ENCODE results near the gene AUTS2.

AUTS2 gene

GRCh38 chr7:69949122-69949521 is 350.8 kb downstream of the AUTS2 start:
- TF ChIP-seq GATA2 (IDR thresholded peaks at IDR 0.05; ENCODE audit: low read depth, low read length) (no peak), GATA3 (IDR thresholded peaks at IDR 0.05; ENCODE audit: low read depth, low read length) (no peak)

- TF ChIP-seq GATA2 (IDR thresholded peaks at IDR 0.05; ENCODE audit: low read depth, low read length) (no peak), GATA3 (IDR thresholded peaks at IDR 0.05; ENCODE audit: low read depth, low read length) (no peak)
These were observed 353.2 kb downstream of the AUTS2 start for GRCh38 chr7:69951458-69951857.

GRCh38 chr7:69953136-69954067 is 355.1 kb downstream of the AUTS2 start:
- TF ChIP-seq GATA3 (IDR thresholded peaks at IDR 0.05; ENCODE audit: low read depth, low read length) = no peak
- no peak for TF ChIP-seq GATA2 (IDR thresholded peaks at IDR 0.05; ENCODE audit: low read depth, low read length)

- TF ChIP-seq GATA3 (IDR thresholded peaks at IDR 0.05; ENCODE audit: low read depth, low read length) (no peak), GATA2 (IDR thresholded peaks at IDR 0.05; ENCODE audit: low read depth, low read length) (no peak)
These were observed 358.3 kb downstream of the AUTS2 start for GRCh38 chr7:69956541-69956940.

- TF ChIP-seq GATA3 (IDR thresholded peaks at IDR 0.05; ENCODE audit: low read depth, low read length) (no peak), GATA2 (IDR thresholded peaks at IDR 0.05; ENCODE audit: low read depth, low read length) (no peak)
These were observed 359.4 kb downstream of the AUTS2 start for GRCh38 chr7:69957661-69958060.

GRCh38 chr7:69959789-69960499 is 361.7 kb downstream of the AUTS2 start:
- no peak for TF ChIP-seq GATA2 (IDR thresholded peaks at IDR 0.05; ENCODE audit: low read depth, low read length)
- no peak for TF ChIP-seq GATA3 (IDR thresholded peaks at IDR 0.05; ENCODE audit: low read depth, low read length)

- TF ChIP-seq GATA2 (IDR thresholded peaks at IDR 0.05; ENCODE audit: low read depth, low read length) (no peak), GATA3 (IDR thresholded peaks at IDR 0.05; ENCODE audit: low read depth, low read length) (no peak)
These were observed 363.2 kb downstream of the AUTS2 start for GRCh38 chr7:69961436-69961835.

GRCh38 chr7:69962186-69963065 is 364.2 kb downstream of the AUTS2 start:
- no peak for TF ChIP-seq GATA3 (IDR thresholded peaks at IDR 0.05; ENCODE audit: low read depth, low read length)
- TF ChIP-seq GATA2 (IDR thresholded peaks at IDR 0.05; ENCODE audit: low read depth, low read length) = no peak; the same call in 1 of the 2 replicates

- no peak for TF ChIP-seq GATA2 (IDR thresholded peaks at IDR 0.05; ENCODE audit: low read depth, low read length)
- no peak for TF ChIP-seq GATA3 (IDR thresholded peaks at IDR 0.05; ENCODE audit: low read depth, low read length)
These were observed 365.1 kb downstream of the AUTS2 start for GRCh38 chr7:69963393-69963792.

- no peak for TF ChIP-seq GATA2 (IDR thresholded peaks at IDR 0.05; ENCODE audit: low read depth, low read length)
- no peak for TF ChIP-seq GATA3 (IDR thresholded peaks at IDR 0.05; ENCODE audit: low read depth, low read length)
These were observed 368.7 kb downstream of the AUTS2 start for GRCh38 chr7:69966766-69967591.

- no peak for TF ChIP-seq GATA2 (IDR thresholded peaks at IDR 0.05; ENCODE audit: low read depth, low read length)
- TF ChIP-seq GATA3 (IDR thresholded peaks at IDR 0.05; ENCODE audit: low read depth, low read length) = no peak
These were observed 369.6 kb downstream of the AUTS2 start for GRCh38 chr7:69967689-69968450.

GRCh38 chr7:69968969-69969556 is 370.8 kb downstream of the AUTS2 start:
- TF ChIP-seq GATA2 (IDR thresholded peaks at IDR 0.05; ENCODE audit: low read depth, low read length) (no peak), GATA3 (IDR thresholded peaks at IDR 0.05; ENCODE audit: low read depth, low read length) (no peak)
